IMR-90 (cell line): Measurements from ENCODE around the gene C1orf52. TPM values are rescaled to one million over a fixed set of nuclear protein-coding genes. Genes with fewer than 3 reads are reported as not detected.

Experiments
- ATAC-seq: fragments of 200-7000 bp; cut with Tn5 transposase; 2 replicates; pipeline ENCODE4 v1.9.1; 2020; ENCODE audit warnings: low read depth, mild to moderate bottlenecking, moderate library complexity
- BruUV-seq: library from RNA; stranded (reverse); fragments of 400-500 nt; replicated peaks from 2 replicates; lab custom pipeline; 2021; lab: Mats Ljungman, UMichigan
- CTCF ChIA-PET: fragments of 300-600 bp; formaldehyde crosslinking; extraction: SDS; loops from one replicate; lab custom pipeline; 2021; ENCODE audit warnings: antibody characterized with exemption; lab: Yijun Ruan, JAX
- POLR2A ChIA-PET: fragments of 300-600 bp; sonication (Branson Sonifier 250); formaldehyde crosslinking; loops from one replicate; lab custom pipeline; 2022; ENCODE audit warnings: antibody characterized with exemption; ENCODE audit not compliant: unreplicated experiment; lab: Charles Lee
- DNase-seq: peaks from one replicate; pipeline ENCODE4 v3.0.0; 2013
- H2AFZ ChIP-seq: replicated peaks from 2 replicates; pipeline ENCODE3; 2013; ENCODE audit warnings: low read length, mild to moderate bottlenecking; ENCODE audit not compliant: poor library complexity
- H2AK5ac ChIP-seq: 2 replicates; pipeline ENCODE4 v1.6.1; 2013; ENCODE audit warnings: low read depth, low read length, inconsistent platforms
- H2AK9ac ChIP-seq: replicated peaks from 2 replicates; pipeline ENCODE3; 2013; ENCODE audit warnings: mild to moderate bottlenecking, low read depth, low read length, moderate library complexity; ENCODE audit not compliant: poor library complexity
- H2BK120ac ChIP-seq: 2 replicates; pipeline ENCODE4 v1.6.1; 2013; ENCODE audit warnings: low read depth, low read length, inconsistent platforms
- H2BK15ac ChIP-seq: 3 replicates; pipeline ENCODE4 v1.6.1; 2013; ENCODE audit warnings: low read depth, low read length, inconsistent platforms
- H2BK20ac ChIP-seq: 2 replicates; pipeline ENCODE4 v1.6.1; 2013; ENCODE audit warnings: low read depth, mild to moderate bottlenecking, inconsistent platforms, low read length, moderate library complexity
- H2BK5ac ChIP-seq: 2 replicates; pipeline ENCODE4 v1.6.1; 2013; ENCODE audit warnings: mild to moderate bottlenecking, low read depth, low read length, inconsistent platforms; ENCODE audit not compliant: poor library complexity, severe bottlenecking
- H3K14ac ChIP-seq: replicated peaks from 2 replicates; pipeline ENCODE4 v1.6.1; 2013; ENCODE audit warnings: low read depth, low read length, inconsistent platforms
- H3K18ac ChIP-seq: 2 replicates; pipeline ENCODE4 v1.6.1; 2013; ENCODE audit warnings: low read depth, low read length, control low read depth
- H3K23ac ChIP-seq: 2 replicates; pipeline ENCODE4 v1.6.1; 2013; ENCODE audit warnings: low read depth, low read length, inconsistent platforms
- H3K27ac ChIP-seq: 2 replicates; pipeline ENCODE4 v1.5.1; 2013; ENCODE audit warnings: mild to moderate bottlenecking, control low read depth, low read length; ENCODE audit not compliant: insufficient read depth
- H3K27me3 ChIP-seq: 2 replicates; pipeline ENCODE4 v1.6.1; 2013; ENCODE audit warnings: low read length; ENCODE audit not compliant: control insufficient read depth, insufficient read depth
- H3K36me3 ChIP-seq: 2 replicates; pipeline ENCODE4 v1.6.1; 2013; ENCODE audit warnings: low read length, mixed read lengths; ENCODE audit not compliant: control insufficient read depth, insufficient read depth
- H3K4ac ChIP-seq: 2 replicates; pipeline ENCODE4 v1.6.1; 2013; ENCODE audit warnings: low read depth, low read length, inconsistent platforms
- H3K4me1 ChIP-seq: 2 replicates; pipeline ENCODE4 v1.6.1; 2013; ENCODE audit warnings: low read length, mixed read lengths; ENCODE audit not compliant: control insufficient read depth, insufficient read depth
- H3K4me2 ChIP-seq: 2 replicates; pipeline ENCODE4 v1.6.1; 2013; ENCODE audit warnings: low read depth, mild to moderate bottlenecking, control low read depth, low read length, moderate library complexity
- H3K4me3 ChIP-seq: 2 replicates; pipeline ENCODE4 v1.5.1; 2013; ENCODE audit warnings: low read depth, mild to moderate bottlenecking, control low read depth, low read length, moderate library complexity; ENCODE audit not compliant: insufficient read depth
- H3K56ac ChIP-seq: 2 replicates; pipeline ENCODE4 v1.6.1; 2013; ENCODE audit warnings: low read length, inconsistent platforms; ENCODE audit not compliant: insufficient read depth; ENCODE audit errors: extremely low read depth
- H3K79me1 ChIP-seq, 2 experiments: 2 replicates each; pipeline ENCODE4 v1.6.1; 2013; ENCODE audit warnings: low read length in 2 of 2, inconsistent platforms in 1 of 2, low read depth in 1 of 2
- H3K9ac ChIP-seq: 2 replicates; pipeline ENCODE4 v1.6.1; 2013; ENCODE audit warnings: low read depth, low read length, control low read depth
- H3K9me1 ChIP-seq: 2 replicates; pipeline ENCODE4 v1.6.1; 2013; ENCODE audit warnings: low read length, inconsistent platforms; ENCODE audit not compliant: insufficient read depth
- H3K9me3 ChIP-seq: 2 replicates; pipeline ENCODE4 v1.6.1; 2013; ENCODE audit warnings: low read length; ENCODE audit not compliant: control insufficient read depth, insufficient read depth
- H4K20me1 ChIP-seq: 2 replicates; pipeline ENCODE4 v1.6.1; 2013; ENCODE audit warnings: low read length, inconsistent platforms; ENCODE audit not compliant: insufficient read depth
- H4K5ac ChIP-seq: 2 replicates; pipeline ENCODE4 v1.6.1; 2013; ENCODE audit warnings: mild to moderate bottlenecking, low read depth, low read length, control low read depth
- H4K8ac ChIP-seq, 2 experiments: 2 replicates each; pipeline ENCODE4 v1.6.1; 2013; ENCODE audit warnings: low read depth in 2 of 2, low read length in 2 of 2, control low read depth in 1 of 2, inconsistent platforms in 1 of 2
- H4K91ac ChIP-seq: 2 replicates; pipeline ENCODE4 v1.6.1; 2013; ENCODE audit warnings: low read depth, low read length, inconsistent platforms; ENCODE audit not compliant: insufficient read depth
- BHLHE40 ChIP-seq: fragments of 150-350 bp; IDR thresholded peaks from 2 replicates; pipeline ENCODE4 v1.6.1; 2016; ENCODE audit warnings: mild to moderate bottlenecking, low read depth, low read length
- CEBPB ChIP-seq: IDR thresholded peaks from 2 replicates; pipeline ENCODE4 v1.6.1; 2012; ENCODE audit warnings: low read depth, low read length, improper control_type of control experiment
- CHD1 ChIP-seq: IDR thresholded peaks from 2 replicates; pipeline ENCODE4 v1.6.1; 2012; ENCODE audit warnings: low read depth, low read length, improper control_type of control experiment
- FOS ChIP-seq: fragments of 150-350 bp; IDR thresholded peaks from 2 replicates; pipeline ENCODE4 v1.6.1; 2016; ENCODE audit warnings: low read depth, low read length
- MAFK ChIP-seq: IDR thresholded peaks from 2 replicates; pipeline ENCODE4 v1.6.1; 2012; ENCODE audit warnings: low read depth, low read length, improper control_type of control experiment
- MAZ ChIP-seq: IDR thresholded peaks from 2 replicates; pipeline ENCODE4 v1.6.1; 2012; ENCODE audit warnings: low read depth, mild to moderate bottlenecking, low read length, improper control_type of control experiment, moderate library complexity, borderline replicate concordance
- MXI1 ChIP-seq: IDR thresholded peaks from 2 replicates; pipeline ENCODE4 v1.6.1; 2012; ENCODE audit warnings: low read depth, mild to moderate bottlenecking, low read length, moderate library complexity, borderline replicate concordance
- NFE2L2 ChIP-seq: fragments of 150-350 bp; IDR thresholded peaks from 2 replicates; pipeline ENCODE4 v1.6.1; 2016; ENCODE audit warnings: low read depth, mild to moderate bottlenecking, low read length
- POLR2A ChIP-seq: IDR thresholded peaks from 2 replicates; pipeline ENCODE4 v1.6.1; 2012; ENCODE audit warnings: mild to moderate bottlenecking, low read depth, low read length
- RCOR1 ChIP-seq: IDR thresholded peaks from 2 replicates; pipeline ENCODE4 v1.6.1; 2012; ENCODE audit warnings: mild to moderate bottlenecking, low read length, improper control_type of control experiment; ENCODE audit not compliant: insufficient replicate concordance
- RFX5 ChIP-seq: IDR thresholded peaks from 2 replicates; pipeline ENCODE4 v1.8.0; 2012; ENCODE audit warnings: low read depth, mild to moderate bottlenecking, low read length, moderate library complexity
- SMC3 ChIP-seq: fragments of 150-350 bp; IDR thresholded peaks from 2 replicates; pipeline ENCODE4 v1.6.1; 2016; ENCODE audit warnings: low read depth, mild to moderate bottlenecking, antibody characterized with exemption, low read length, moderate library complexity
- WGBS, 2 experiments: methylation state at CpG; one replicate each; pipeline versions ENCODE4 v1.1.5 to v1.1.7; 2013; ENCODE audit warnings: missing lambda C conversion rate in 2 of 2; ENCODE audit not compliant: insufficient read length in 1 of 2; ENCODE audit errors: extremely low coverage in 2 of 2; 5-methylcytosine and 5-hydroxymethylcytosine counted together
- dilution Hi-C: fragments of 300-500 bp; cut with HindIII; formaldehyde crosslinking; loops from one replicate; pipeline ENCODE4 v1.14.3; 2018; ENCODE audit warnings: low sequenced_read_pairs; ENCODE audit not compliant: unreplicated experiment
- in situ Hi-C: fragments of 300-500 bp; cut with MboI; formaldehyde crosslinking; loops from 3 replicates; pipeline ENCODE4 v1.14.3; 2019; ENCODE audit warnings: low sequenced_read_pairs, inconsistent platforms, mixed read lengths
- intact Hi-C: fragments of 100-400 bp; cut with micrococcal nuclease; formaldehyde crosslinking; loops from 2 replicates; pipeline ENCODE4 v1.10.0; 2022
- polyA plus RNA-seq, 3 experiments: library from polyadenylated mRNA; depleted of rRNA; stranded (reverse); fragments of >200 nt; gene quantifications; 2 replicates each; pipeline ENCODE4 v1.2.3, GENCODE V29; 2012; ENCODE audit warnings: low replicate concordance in 1 of 3
- total RNA-seq: library from RNA; depleted of rRNA; stranded (reverse); fragments of >200 nt; gene quantifications from 2 replicates; pipeline ENCODE4 v1.2.3, GENCODE V29; 2012
- TF ChIP-seq, protein P1 (sequence below): fragments of 150-350 bp; IDR thresholded peaks from 2 replicates; pipeline ENCODE4 v1.6.1; 2016; ENCODE audit warnings: low read depth, mild to moderate bottlenecking, low read length, moderate library complexity, borderline replicate concordance
- TF ChIP-seq, protein P2 (sequence below): fragments of 150-350 bp; IDR thresholded peaks from 2 replicates; pipeline ENCODE4 v1.6.1; 2017; ENCODE audit warnings: mild to moderate bottlenecking, antibody characterized with exemption, low read length, low read depth

Gene C1orf52
- total and polyA plus RNA-seq, 2 of the 4 experiments (the other 2 are of a cell fraction) = 16.3 to 33.5 TPM

DNA sequence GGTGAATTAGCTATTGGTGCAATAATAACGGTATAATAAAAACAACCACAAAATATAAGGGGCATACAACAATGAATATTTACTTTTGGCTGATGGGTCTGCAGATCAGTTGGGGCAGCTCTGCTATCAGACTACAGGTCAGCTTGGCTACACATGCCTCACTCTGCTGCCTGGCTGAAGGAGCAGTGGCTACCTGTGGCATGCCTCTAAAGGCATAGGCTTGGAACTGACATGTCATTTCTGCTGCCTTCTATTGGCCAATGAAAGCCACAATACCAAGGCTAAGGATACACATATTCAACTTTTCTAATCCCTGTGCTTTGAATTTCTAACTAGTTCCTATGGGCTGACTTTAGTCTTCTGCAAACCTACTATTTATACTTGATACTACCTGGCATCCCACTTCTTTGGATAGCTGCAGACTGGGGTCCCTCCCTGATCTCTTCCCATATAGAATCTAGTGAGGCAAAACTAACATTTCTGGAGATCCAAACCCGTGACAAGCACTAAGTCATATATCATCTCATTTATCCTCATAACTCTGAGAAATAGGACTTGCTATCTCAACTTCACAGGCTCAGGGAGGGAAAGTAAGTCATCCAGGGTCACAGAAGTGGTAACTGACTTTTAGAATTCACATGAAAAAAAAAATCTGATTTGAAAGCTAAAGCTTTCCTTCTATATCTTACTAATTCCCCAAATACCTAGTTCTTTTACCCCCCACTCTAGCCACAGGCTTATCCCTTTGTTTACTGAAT lies 39.4 kb downstream of the C1orf52 start:
- Histone ChIP-seq H4K8ac (peak overlapping the region; percentile 20 to 92; a peak in 3 of 4 replicates), H3K9me1 (peaks cover 12% of the 10 kb centered on the region), H2BK5ac (peak overlapping the region; percentile 94), H2AK9ac (no peak overlapping the region), H3K4me1 (peaks cover 16% of the 10 kb centered on the region), H3K36me3 (no peaks in the 10 kb centered on the region), H2BK20ac (peak overlapping the region; percentile 99), H3K9me3 (peaks cover 2% of the 10 kb centered on the region; the same call in 1 of the 2 replicates), H3K27ac (peak overlapping the region; percentile 79; the same call in 1 of the 2 replicates), H2BK15ac (peak overlapping the region; percentile 89; the same call in 2 of the 3 replicates), H3K18ac (peak overlapping the region; percentile 98), H3K4ac (peak overlapping the region; percentile 98), H4K20me1 (no peaks in the 10 kb centered on the region), H4K91ac (peak overlapping the region; percentile 99), H3K9ac (no peak overlapping the region; the same call in 1 of the 2 replicates), H2BK120ac (peak overlapping the region; percentile 99), H2AFZ (no peak overlapping the region), H3K14ac (peak overlapping the region; percentile 98), H3K27me3 (no peaks in the 10 kb centered on the region), H2AK5ac (peak overlapping the region; percentile 63; the same call in 1 of the 2 replicates), H4K5ac (peak overlapping the region; percentile 99), H3K79me1 (no peaks in the 10 kb centered on the region), H3K23ac (peak overlapping the region; percentile 96), H3K4me3 (no peak overlapping the region), H3K56ac (peak overlapping the region; percentile 73), H3K4me2 (no peak overlapping the region)
- DNase-seq (no peak), ATAC-seq (no peak)
- WGBS, 2 experiments = no CpG with 5 or more reads among the region's 2 CpGs
- POLR2A ChIA-PET = no interaction called here
- CTCF ChIA-PET = interaction anchor here (0.7 to 1.1 kb wide), 2 partner anchors 34 to 39 kb away, joined by 3 to 4 read pairs; partner anchors contain the start of gene C1orf52
- BruUV-seq = no TSS peak
- dilution Hi-C loops = no loop called here
- intact Hi-C loops = no loop called here
- in situ Hi-C loops = no loop called here
- TF ChIP-seq MAZ (no peak), NFE2L2 (no peak), BHLHE40 (no peak), RFX5 (no peak), CEBPB (no peak), SMC3 (no peak), CHD1 (no peak), MAFK (no peak), MXI1 (no peak), POLR2A (no peak), RCOR1 (no peak), FOS (no peak)
- TF ChIP-seq, protein P1, sequence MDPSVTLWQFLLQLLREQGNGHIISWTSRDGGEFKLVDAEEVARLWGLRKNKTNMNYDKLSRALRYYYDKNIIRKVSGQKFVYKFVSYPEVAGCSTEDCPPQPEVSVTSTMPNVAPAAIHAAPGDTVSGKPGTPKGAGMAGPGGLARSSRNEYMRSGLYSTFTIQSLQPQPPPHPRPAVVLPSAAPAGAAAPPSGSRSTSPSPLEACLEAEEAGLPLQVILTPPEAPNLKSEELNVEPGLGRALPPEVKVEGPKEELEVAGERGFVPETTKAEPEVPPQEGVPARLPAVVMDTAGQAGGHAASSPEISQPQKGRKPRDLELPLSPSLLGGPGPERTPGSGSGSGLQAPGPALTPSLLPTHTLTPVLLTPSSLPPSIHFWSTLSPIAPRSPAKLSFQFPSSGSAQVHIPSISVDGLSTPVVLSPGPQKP = no peak
- TF ChIP-seq, protein P2, sequence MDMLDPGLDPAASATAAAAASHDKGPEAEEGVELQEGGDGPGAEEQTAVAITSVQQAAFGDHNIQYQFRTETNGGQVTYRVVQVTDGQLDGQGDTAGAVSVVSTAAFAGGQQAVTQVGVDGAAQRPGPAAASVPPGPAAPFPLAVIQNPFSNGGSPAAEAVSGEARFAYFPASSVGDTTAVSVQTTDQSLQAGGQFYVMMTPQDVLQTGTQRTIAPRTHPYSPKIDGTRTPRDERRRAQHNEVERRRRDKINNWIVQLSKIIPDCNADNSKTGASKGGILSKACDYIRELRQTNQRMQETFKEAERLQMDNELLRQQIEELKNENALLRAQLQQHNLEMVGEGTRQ = no peak
